GM12878 (cell line): ENCODE results near the gene SGSH. TPM values are rescaled to one million over a fixed set of nuclear protein-coding genes. Genes with fewer than 3 reads are reported as not detected.
A peak's percentile ranks its signal among the peaks of the same experiment; 100 is the strongest.

Experiments used
- ATAC-seq: fragments of 200-7000 bp; cut with Tn5 transposase; 3 replicates; pipeline ENCODE4 v1.9.1; 2020; ENCODE audit warnings: mild to moderate bottlenecking, moderate library complexity
- BruUV-seq: library from RNA; stranded (reverse); fragments of 400-500 nt; replicated peaks from 2 replicates; lab custom pipeline; 2021; lab: Mats Ljungman, UMichigan
- CTCF ChIA-PET: fragments of 300-600 bp; sonication (Branson Sonifier 250); formaldehyde crosslinking; extraction: SDS; loops from one replicate; lab custom pipeline; 2021; ENCODE audit warnings: inconsistent platforms; lab: Yijun Ruan, JAX
- POLR2A ChIA-PET: fragments of 350-600 bp; formaldehyde crosslinking; extraction: SDS; loops from one replicate; lab custom pipeline; 2021; ENCODE audit warnings: inconsistent platforms; lab: Charles Lee
- RAD21 ChIA-PET: fragments of 300-600 bp; sonication (Branson Sonifier 250); formaldehyde crosslinking; loops from one replicate; lab custom pipeline; 2023; ENCODE audit warnings: antibody characterized with exemption; ENCODE audit not compliant: unreplicated experiment; lab: Charles Lee
- SMC1A ChIA-PET: fragments of 300-600 bp; sonication (Branson Sonifier 250); formaldehyde crosslinking; loops from one replicate; lab custom pipeline; 2023; ENCODE audit not compliant: unreplicated experiment, uncharacterized antibody; lab: Charles Lee
- DNase-seq: peaks from one replicate; pipeline ENCODE4 v3.0.0-alpha.2; 2011; ENCODE audit warnings: low read depth, low spot score
- FAIRE-seq: peaks from 3 replicates; lab custom pipeline; 2011; peaks lifted over from hg19 to GRCh38; lab: Jason Lieb, UNC
- H2AFZ ChIP-seq: 2 replicates; pipeline ENCODE4 v1.6.0; 2011; ENCODE audit warnings: low read depth, low read length, control low read depth; ENCODE audit not compliant: control insufficient read depth
- H3K27ac ChIP-seq: 2 replicates; pipeline ENCODE4 v1.5.1; 2011; ENCODE audit warnings: control low read depth; ENCODE audit not compliant: control insufficient read depth, insufficient read depth
- H3K27me3 ChIP-seq, 2 experiments: replicated peaks in 1 of 2; 2 replicates each; pipeline versions ENCODE4 v1.6.0 to v1.6.1; 2011; ENCODE audit warnings: low read length in 1 of 2; ENCODE audit not compliant: control insufficient read depth in 2 of 2, insufficient read depth in 2 of 2
- H3K36me3 ChIP-seq, 2 experiments: 2 replicates each; pipeline ENCODE4 v1.5.1; 2011; ENCODE audit warnings: low read length in 1 of 2; ENCODE audit not compliant: control insufficient read depth in 2 of 2, insufficient read depth in 2 of 2
- H3K4me1 ChIP-seq: 2 replicates; pipeline ENCODE4 v1.6.1; 2011; ENCODE audit warnings: mild to moderate bottlenecking, low read length, moderate library complexity, mixed read lengths; ENCODE audit not compliant: control insufficient read depth, insufficient read depth
- H3K4me2 ChIP-seq: 2 replicates; pipeline ENCODE4 v1.6.0; 2011; ENCODE audit warnings: control low read depth; ENCODE audit not compliant: control insufficient read depth, insufficient read depth
- H3K4me3 ChIP-seq: fragments of 200-600 bp; sonication (generic); 2 replicates; pipeline ENCODE4 v1.5.1; 2016
- H3K79me2 ChIP-seq: 2 replicates; pipeline ENCODE4 v1.6.0; 2011; ENCODE audit warnings: low read length; ENCODE audit not compliant: control insufficient read depth, insufficient read depth
- H3K9ac ChIP-seq: 2 replicates; pipeline ENCODE4 v1.8.0; 2011; ENCODE audit warnings: low read length, control low read depth, mixed read lengths; ENCODE audit not compliant: control insufficient read depth, insufficient read depth
- H3K9me3 ChIP-seq: replicated peaks from 3 replicates; pipeline ENCODE4 v1.5.1; 2011; ENCODE audit warnings: mild to moderate bottlenecking, low read length; ENCODE audit not compliant: control insufficient read depth, insufficient read depth
- H4K20me1 ChIP-seq: 2 replicates; pipeline ENCODE4 v1.6.0; 2011; ENCODE audit not compliant: control insufficient read depth, insufficient read depth
- BACH1 ChIP-seq: fragments of 450-650 bp; IDR thresholded peaks from 2 replicates; pipeline ENCODE4 v1.6.1; 2017; ENCODE audit warnings: mild to moderate bottlenecking, borderline replicate concordance
- HDAC2 ChIP-seq: fragments of 200-600 bp; sonication (generic); IDR thresholded peaks from 2 replicates; pipeline ENCODE4 v1.6.1; 2017
- IKZF1 ChIP-seq: fragments of 450-650 bp; conservative IDR thresholded peaks from 2 replicates; pipeline ENCODE4 v1.6.1; 2017; ENCODE audit warnings: antibody characterized with exemption, mild to moderate bottlenecking
- JUND ChIP-seq: IDR thresholded peaks from 2 replicates; pipeline ENCODE4 v1.6.1; 2012; ENCODE audit warnings: low read depth, mild to moderate bottlenecking, low read length, improper control_type of control experiment, moderate library complexity
- KLF5 ChIP-seq: fragments of 450-650 bp; IDR thresholded peaks from 2 replicates; pipeline ENCODE4 v1.6.1; 2014; ENCODE audit warnings: mild to moderate bottlenecking; ENCODE audit not compliant: partially characterized antibody
- MXI1 ChIP-seq: fragments of 150-350 bp; IDR thresholded peaks from 2 replicates; pipeline ENCODE4 v1.6.1; 2011; ENCODE audit warnings: low read depth, mild to moderate bottlenecking, inconsistent platforms, low read length, improper control_type of control experiment
- NBN ChIP-seq: fragments of 450-650 bp; IDR thresholded peaks from 2 replicates; pipeline ENCODE4 v1.6.1; 2016
- NR2F1 ChIP-seq: fragments of 450-650 bp; conservative IDR thresholded peaks from 2 replicates; pipeline ENCODE4 v1.6.1; 2017; ENCODE audit warnings: mild to moderate bottlenecking
- NRF1 ChIP-seq: conservative IDR thresholded peaks from 2 replicates; pipeline ENCODE4 v1.6.1; 2011; ENCODE audit warnings: mild to moderate bottlenecking, low read depth, low read length, improper control_type of control experiment
- RELA ChIP-seq: fragments of 450-650 bp; IDR thresholded peaks from 2 replicates; pipeline ENCODE4 v1.8.0; 2014; ENCODE audit warnings: borderline replicate concordance; ENCODE audit not compliant: partially characterized antibody
- REST ChIP-seq: IDR thresholded peaks from 2 replicates; pipeline ENCODE4 v1.6.1; 2012; ENCODE audit warnings: mild to moderate bottlenecking, low read depth, low read length
- SREBF2 ChIP-seq: IDR thresholded peaks from 2 replicates; pipeline ENCODE4 v1.6.1; 2012; ENCODE audit warnings: mild to moderate bottlenecking, low read length
- TBL1XR1 ChIP-seq: IDR thresholded peaks from 2 replicates; pipeline ENCODE4 v1.6.1; 2012; ENCODE audit warnings: low read depth, low read length, improper control_type of control experiment
- ZNF207 ChIP-seq: fragments of 450-650 bp; IDR thresholded peaks from 2 replicates; pipeline ENCODE4 v1.6.1; 2014; ENCODE audit warnings: antibody characterized with exemption, mild to moderate bottlenecking, borderline replicate concordance
- ZSCAN29 ChIP-seq: fragments of 450-650 bp; IDR thresholded peaks from 2 replicates; pipeline ENCODE4 v1.6.1; 2017; ENCODE audit warnings: mild to moderate bottlenecking, moderate library complexity
- WGBS: methylation state at CpG from one replicate; pipeline ENCODE4 v1.1.6; 2016; ENCODE audit warnings: low lambda C conversion rate; ENCODE audit not compliant: insufficient replicate concordance, insufficient coverage; ENCODE audit errors: missing lambda C conversion rate; 5-methylcytosine and 5-hydroxymethylcytosine counted together
- in situ Hi-C: fragments of 300-500 bp; cut with MboI; formaldehyde crosslinking; loops from 9 replicates; pipeline ENCODE4 v1.14.3; 2018; ENCODE audit warnings: mixed read lengths
- intact Hi-C: fragments of 100-400 bp; cut with micrococcal nuclease; formaldehyde crosslinking; loops from one replicate; pipeline ENCODE4 v1.14.2; 2022; ENCODE audit not compliant: unreplicated experiment
- polyA plus RNA-seq, 11 experiments: library from polyadenylated mRNA; depleted of rRNA in 4 of 11; unstranded in 6 of 11; stranded (reverse) in 5 of 11; fragments of >200 nt; fragmentation: Nextera tagmentation in 4 of 11; fragmentation: Illumina TruSeq in 1 of 11; extraction: Ambion mirVana in 4 of 11; extraction: Trizol in 1 of 11; gene quantifications; 1 replicate in 1 of 11; 2 replicates in 10 of 11; pipeline versions ENCODE4 v1.2.1 to v1.2.3, GENCODE V29; 2011 to 2016; ENCODE audit warnings: inconsistent platforms in 2 of 11, missing spikeins in 2 of 11, low read depth in 1 of 11
- total RNA-seq, 4 experiments: library from RNA; depleted of rRNA in 3 of 4; stranded (reverse); fragments of >200 nt in 3 of 4; fragmentation: Illumina TruSeq in 1 of 4; extraction: Trizol in 1 of 4; gene quantifications; 2 replicates each; pipeline versions ENCODE4 v1.2.1 to v1.2.3, GENCODE V29; 2013 to 2021
- TF ChIP-seq, protein P1 (sequence below): IDR thresholded peaks from 2 replicates; pipeline ENCODE4 v1.6.1; 2012; ENCODE audit warnings: low read depth, low read length, improper control_type of control experiment
- TF ChIP-seq, protein P2 (sequence below): fragments of 450-650 bp; IDR thresholded peaks from 2 replicates; pipeline ENCODE4 v1.6.1; 2016; ENCODE audit warnings: mild to moderate bottlenecking
- TF ChIP-seq, protein P3 (sequence below): fragments of 450-650 bp; conservative IDR thresholded peaks from 2 replicates; pipeline ENCODE4 v1.6.1; 2017; ENCODE audit warnings: mild to moderate bottlenecking, moderate library complexity

Gene SGSH
- total and polyA plus RNA-seq, 10 of the 15 experiments (the other 5 are each of a cell fraction or from before 2014, with no cell fraction given) = 0.13 to 17.2 (median 6.0) TPM

- H3K4me3 ChIP-seq = peak overlapping the region; percentile 53; the same call in 1 of the 2 replicates
- H3K79me2 ChIP-seq = peaks cover 35% of the 10 kb centered on the region
- ChIA-PET SMC1A (interaction anchor here (0.7 to 1.3 kb wide), 2 partner anchors 12 to 41 kb away, joined by 3 read pairs; no protein-coding TSS in a partner anchor), POLR2A (no interaction called here), CTCF (no interaction called here), RAD21 (no interaction called here)
- no peak for FAIRE-seq
- H4K20me1 ChIP-seq = no peaks in the 10 kb centered on the region
- peaks cover 54% of the 10 kb centered on the region for H3K4me1 ChIP-seq
- H3K9me3 ChIP-seq = no peaks in the 10 kb centered on the region
- intact Hi-C loops (no loop called here), in situ Hi-C loops (no loop called here)
- peak; percentile 38 for ATAC-seq
- H3K4me2 ChIP-seq = peak overlapping the region; percentile 90
- no peak for DNase-seq
- WGBS = under 1% methylated on average over 48 of the region's 63 CpGs
- no TSS peak for BruUV-seq
- H3K27me3 ChIP-seq = no peaks in the 10 kb centered on the region
- peak overlapping the region; percentile 67 for H2AFZ ChIP-seq
- peak overlapping the region; percentile 69 for H3K27ac ChIP-seq
- no peaks in the 10 kb centered on the region for H3K36me3 ChIP-seq
- H3K9ac ChIP-seq = peak overlapping the region; percentile 60; the same call in 1 of the 2 replicates
- TF ChIP-seq ZNF207 = peak; percentile 71; the same call in 1 of the 2 replicates
- TF ChIP-seq, protein P1, sequence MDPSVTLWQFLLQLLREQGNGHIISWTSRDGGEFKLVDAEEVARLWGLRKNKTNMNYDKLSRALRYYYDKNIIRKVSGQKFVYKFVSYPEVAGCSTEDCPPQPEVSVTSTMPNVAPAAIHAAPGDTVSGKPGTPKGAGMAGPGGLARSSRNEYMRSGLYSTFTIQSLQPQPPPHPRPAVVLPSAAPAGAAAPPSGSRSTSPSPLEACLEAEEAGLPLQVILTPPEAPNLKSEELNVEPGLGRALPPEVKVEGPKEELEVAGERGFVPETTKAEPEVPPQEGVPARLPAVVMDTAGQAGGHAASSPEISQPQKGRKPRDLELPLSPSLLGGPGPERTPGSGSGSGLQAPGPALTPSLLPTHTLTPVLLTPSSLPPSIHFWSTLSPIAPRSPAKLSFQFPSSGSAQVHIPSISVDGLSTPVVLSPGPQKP = no peak
- no peak for TF ChIP-seq SREBF2
- TF ChIP-seq TBL1XR1 = no peak
- TF ChIP-seq, protein P2, sequence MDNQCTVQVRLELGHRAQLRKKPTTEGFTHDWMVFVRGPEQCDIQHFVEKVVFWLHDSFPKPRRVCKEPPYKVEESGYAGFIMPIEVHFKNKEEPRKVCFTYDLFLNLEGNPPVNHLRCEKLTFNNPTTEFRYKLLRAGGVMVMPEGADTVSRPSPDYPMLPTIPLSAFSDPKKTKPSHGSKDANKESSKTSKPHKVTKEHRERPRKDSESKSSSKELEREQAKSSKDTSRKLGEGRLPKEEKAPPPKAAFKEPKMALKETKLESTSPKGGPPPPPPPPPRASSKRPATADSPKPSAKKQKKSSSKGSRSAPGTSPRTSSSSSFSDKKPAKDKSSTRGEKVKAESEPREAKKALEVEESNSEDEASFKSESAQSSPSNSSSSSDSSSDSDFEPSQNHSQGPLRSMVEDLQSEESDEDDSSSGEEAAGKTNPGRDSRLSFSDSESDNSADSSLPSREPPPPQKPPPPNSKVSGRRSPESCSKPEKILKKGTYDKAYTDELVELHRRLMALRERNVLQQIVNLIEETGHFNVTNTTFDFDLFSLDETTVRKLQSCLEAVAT = no peak
- no peak for TF ChIP-seq NBN
- TF ChIP-seq ZSCAN29 = 0 out of 2 replicates have a peak, but pooled peaks have one; percentile 42
- TF ChIP-seq NRF1 = peak; percentile 21; the same call in 1 of the 2 replicates
- no peak for TF ChIP-seq HDAC2
- TF ChIP-seq KLF5 = peak; percentile 71
- peak; percentile 85 for TF ChIP-seq REST
- no peak for TF ChIP-seq JUND
- TF ChIP-seq IKZF1 = peak; percentile 56
- TF ChIP-seq, protein P3, sequence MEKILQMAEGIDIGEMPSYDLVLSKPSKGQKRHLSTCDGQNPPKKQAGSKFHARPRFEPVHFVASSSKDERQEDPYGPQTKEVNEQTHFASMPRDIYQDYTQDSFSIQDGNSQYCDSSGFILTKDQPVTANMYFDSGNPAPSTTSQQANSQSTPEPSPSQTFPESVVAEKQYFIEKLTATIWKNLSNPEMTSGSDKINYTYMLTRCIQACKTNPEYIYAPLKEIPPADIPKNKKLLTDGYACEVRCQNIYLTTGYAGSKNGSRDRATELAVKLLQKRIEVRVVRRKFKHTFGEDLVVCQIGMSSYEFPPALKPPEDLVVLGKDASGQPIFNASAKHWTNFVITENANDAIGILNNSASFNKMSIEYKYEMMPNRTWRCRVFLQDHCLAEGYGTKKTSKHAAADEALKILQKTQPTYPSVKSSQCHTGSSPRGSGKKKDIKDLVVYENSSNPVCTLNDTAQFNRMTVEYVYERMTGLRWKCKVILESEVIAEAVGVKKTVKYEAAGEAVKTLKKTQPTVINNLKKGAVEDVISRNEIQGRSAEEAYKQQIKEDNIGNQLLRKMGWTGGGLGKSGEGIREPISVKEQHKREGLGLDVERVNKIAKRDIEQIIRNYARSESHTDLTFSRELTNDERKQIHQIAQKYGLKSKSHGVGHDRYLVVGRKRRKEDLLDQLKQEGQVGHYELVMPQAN = peak; percentile 70; the same call in 1 of the 2 replicates
- TF ChIP-seq NR2F1 = peak; percentile 64; the same call in 1 of the 2 replicates
- TF ChIP-seq MXI1 = 0 out of 2 replicates have a peak, but pooled peaks have one; percentile 14
- TF ChIP-seq RELA = peak; percentile 78
- TF ChIP-seq BACH1 = peak; percentile 88
Measured at GRCh38 chr17:80260069-80260535, 40.0 kb upstream of the SGSH start.
